HG03520 (cell line): ENCODE data around the gene GMPPA.
A peak's percentile ranks its signal among the peaks of the same experiment; 100 is the strongest.

Experiments
- ATAC-seq: cut with Tn5 transposase; IDR thresholded peaks from one replicate; pipeline ENCODE4 v1.9.1; 2021; ENCODE audit warnings: mild to moderate bottlenecking, moderate library complexity; ENCODE audit not compliant: unreplicated experiment

GMPPA gene

GRCh38 chr2:219501849-219502248 lies 3.2 kb downstream of the GMPPA start:
- ATAC-seq, result no peak

- ATAC-seq, result no peak
These were observed 3.9 kb downstream of the GMPPA start for GRCh38 chr2:219502618-219503017.

GRCh38 chr2:219505585-219505984 lies 6.9 kb downstream of the GMPPA start:
- ATAC-seq, result no peak

GRCh38 chr2:219506153-219506801 lies 7.6 kb downstream of the GMPPA start:
- ATAC-seq, result no peak

- ATAC-seq, result no peak
These were observed 8.3 kb downstream of the GMPPA start for GRCh38 chr2:219506802-219507526.

- ATAC-seq, result no peak
These were observed 9.1 kb downstream of the GMPPA start for GRCh38 chr2:219507581-219508443.

- ATAC-seq, result no peak
These were observed 9.7 kb downstream of the GMPPA start for GRCh38 chr2:219508444-219508734.

- peak; percentile 15 for ATAC-seq
These were observed 10.5 kb downstream of the GMPPA start for GRCh38 chr2:219508971-219509779.

GRCh38 chr2:219509780-219510511 lies 11.3 kb downstream of the GMPPA start:
- ATAC-seq, result peak; percentile 64

GRCh38 chr2:219510512-219511135 lies 11.9 kb downstream of the GMPPA start:
- no peak for ATAC-seq

- ATAC-seq, result no peak
These were observed 13.0 kb downstream of the GMPPA start for GRCh38 chr2:219511547-219512325.

- ATAC-seq, result no peak
These were observed 14.0 kb downstream of the GMPPA start for GRCh38 chr2:219512524-219513216.

GRCh38 chr2:219513787-219514186 lies 15.1 kb downstream of the GMPPA start:
- ATAC-seq, result no peak

GRCh38 chr2:219514196-219514761 lies 15.6 kb downstream of the GMPPA start, which contains the start of gene ASIC4:
ASIC4 (plus strand) TSS chr2:219514482; CDS start chr2:219514725, 243 bp downstream.
- ATAC-seq, result no peak

- ATAC-seq, result no peak
These were observed 16.1 kb downstream of the GMPPA start for GRCh38 chr2:219514836-219515235.

- no peak for ATAC-seq
These were observed 17.4 kb downstream of the GMPPA start for GRCh38 chr2:219515874-219516629.

GRCh38 chr2:219516888-219517287 lies 18.2 kb downstream of the GMPPA start:
- no peak for ATAC-seq
